IMR-90 (cell line): ENCODE data around the gene ANKRD13B.

Experiments used
- BHLHE40 ChIP-seq: fragments of 150-350 bp; IDR thresholded peaks from 2 replicates; pipeline ENCODE4 v1.6.1; 2016; ENCODE audit warnings: mild to moderate bottlenecking, low read depth, low read length
- MXI1 ChIP-seq: IDR thresholded peaks from 2 replicates; pipeline ENCODE4 v1.6.1; 2012; ENCODE audit warnings: low read depth, mild to moderate bottlenecking, low read length, moderate library complexity, borderline replicate concordance
- POLR2A ChIP-seq: IDR thresholded peaks from 2 replicates; pipeline ENCODE4 v1.6.1; 2012; ENCODE audit warnings: mild to moderate bottlenecking, low read depth, low read length
- USF2 ChIP-seq: fragments of 150-350 bp; IDR thresholded peaks from 2 replicates; pipeline ENCODE4 v1.6.1; 2017; ENCODE audit warnings: mild to moderate bottlenecking, antibody characterized with exemption, low read length, low read depth
- TF ChIP-seq, protein P1 (sequence below): conservative IDR thresholded peaks from 2 replicates; pipeline ENCODE4 v1.5.1; 2012; ENCODE audit warnings: mild to moderate bottlenecking, low read depth, low read length, improper control_type of control experiment

DNA sequence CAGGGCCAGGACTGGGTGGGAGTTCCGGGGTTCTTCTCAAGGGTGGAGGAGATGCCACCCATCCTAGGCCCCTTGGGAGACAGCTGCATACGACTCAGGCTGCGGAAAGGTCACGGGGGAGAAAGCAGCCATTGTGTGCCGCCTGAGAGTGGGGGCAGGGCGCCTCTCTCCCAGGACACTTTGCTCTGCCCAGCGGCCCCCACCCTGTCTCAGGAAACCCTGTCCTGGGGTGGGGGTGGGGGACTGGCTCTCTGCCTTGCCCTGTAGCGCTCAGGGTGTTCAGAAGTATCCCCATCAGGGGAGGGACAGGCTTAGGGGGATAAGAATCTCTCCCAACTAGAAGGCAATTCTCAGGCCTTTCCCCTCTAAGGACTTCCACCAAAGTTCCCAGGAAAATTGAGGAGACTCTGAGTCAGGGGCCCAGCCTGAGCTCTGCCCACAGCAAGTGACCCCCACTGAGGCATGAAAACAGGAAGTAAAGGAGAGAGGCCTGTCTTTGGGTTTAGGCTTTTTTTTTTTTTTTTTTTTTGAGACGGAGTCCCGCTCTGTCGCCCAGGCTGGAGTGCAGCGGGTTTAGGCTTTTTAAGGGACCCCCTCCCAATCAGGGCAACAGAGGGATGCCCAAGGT lies 8.4 kb upstream of the ANKRD13B start:
- TF ChIP-seq, protein P1, sequence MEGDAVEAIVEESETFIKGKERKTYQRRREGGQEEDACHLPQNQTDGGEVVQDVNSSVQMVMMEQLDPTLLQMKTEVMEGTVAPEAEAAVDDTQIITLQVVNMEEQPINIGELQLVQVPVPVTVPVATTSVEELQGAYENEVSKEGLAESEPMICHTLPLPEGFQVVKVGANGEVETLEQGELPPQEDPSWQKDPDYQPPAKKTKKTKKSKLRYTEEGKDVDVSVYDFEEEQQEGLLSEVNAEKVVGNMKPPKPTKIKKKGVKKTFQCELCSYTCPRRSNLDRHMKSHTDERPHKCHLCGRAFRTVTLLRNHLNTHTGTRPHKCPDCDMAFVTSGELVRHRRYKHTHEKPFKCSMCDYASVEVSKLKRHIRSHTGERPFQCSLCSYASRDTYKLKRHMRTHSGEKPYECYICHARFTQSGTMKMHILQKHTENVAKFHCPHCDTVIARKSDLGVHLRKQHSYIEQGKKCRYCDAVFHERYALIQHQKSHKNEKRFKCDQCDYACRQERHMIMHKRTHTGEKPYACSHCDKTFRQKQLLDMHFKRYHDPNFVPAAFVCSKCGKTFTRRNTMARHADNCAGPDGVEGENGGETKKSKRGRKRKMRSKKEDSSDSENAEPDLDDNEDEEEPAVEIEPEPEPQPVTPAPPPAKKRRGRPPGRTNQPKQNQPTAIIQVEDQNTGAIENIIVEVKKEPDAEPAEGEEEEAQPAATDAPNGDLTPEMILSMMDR: no peak
- TF ChIP-seq USF2 (no peak), POLR2A (no peak), MXI1 (no peak), BHLHE40 (no peak)
